Heart left ventricle (tissue), 16 donors: Measurements from ENCODE around the gene RAPGEF3. TPM values are rescaled to one million over a fixed set of nuclear protein-coding genes. Genes with fewer than 3 reads are reported as not detected.
A peak's percentile ranks its signal among the peaks of the same experiment; 100 is the strongest.

Experiments used
- ATAC-seq, 4 donors: fragments of 200-7000 bp; cut with Tn5 transposase; one replicate each; pipeline ENCODE4 v1.9.1; 2020 to 2022; ENCODE audit warnings: moderate library complexity in 4 of 4, mild to moderate bottlenecking in 3 of 4, moderate number of reproducible peaks in 1 of 4
- DNase-seq, 5 donors: peaks; one replicate each; pipeline ENCODE4 v3.0.0-alpha.2; 2020
- H3K27ac ChIP-seq, 12 donors: fragments of 200-600 bp; sonication (generic) in 4 of 12; one replicate each; pipeline versions ENCODE4 v1.5.0 to v1.8.0; 2016 to 2022; ENCODE audit warnings: mild to moderate bottlenecking in 2 of 12
- H3K27me3 ChIP-seq, 9 donors: fragments of 200-600 bp; sonication (generic) in 2 of 9; one replicate each; pipeline versions ENCODE4 v1.5.1 to v1.8.0; 2016 to 2022; ENCODE audit warnings: mild to moderate bottlenecking in 3 of 9
- H3K36me3 ChIP-seq, 9 donors: fragments of 200-600 bp; sonication (generic) in 2 of 9; one replicate each; pipeline versions ENCODE4 v1.5.0 to v1.8.0; 2018 to 2022; ENCODE audit warnings: mild to moderate bottlenecking in 2 of 9
- H3K4me1 ChIP-seq, 12 donors: fragments of 200-600 bp; sonication (generic) in 4 of 12; one replicate each; pipeline versions ENCODE4 v1.5.0 to v1.8.0; 2016 to 2022; ENCODE audit warnings: mild to moderate bottlenecking in 3 of 12
- H3K4me3 ChIP-seq, 12 donors: fragments of 200-600 bp; sonication (generic) in 4 of 12; one replicate each; pipeline versions ENCODE4 v1.5.0 to v1.8.0; 2017 to 2022; ENCODE audit warnings: mild to moderate bottlenecking in 9 of 12, moderate library complexity in 4 of 12
- H3K9me3 ChIP-seq, 12 donors: fragments of 200-600 bp; sonication (generic) in 4 of 12; one replicate each; pipeline versions ENCODE4 v1.5.0 to v1.8.0; 2016 to 2022; ENCODE audit warnings: mild to moderate bottlenecking in 1 of 12
- CTCF ChIP-seq, 12 donors: fragments of 200-600 bp; sonication (generic) in 4 of 12; IDR thresholded peaks; one replicate each; pipeline versions ENCODE4 v1.5.0 to v1.8.0; 2018 to 2022; ENCODE audit warnings: antibody characterized with exemption in 12 of 12, mild to moderate bottlenecking in 5 of 12
- POLR2A ChIP-seq, 2 donors: fragments of 450-650 bp; IDR thresholded peaks; one replicate each; pipeline ENCODE4 v1.6.1; 2017; ENCODE audit warnings: antibody characterized with exemption in 2 of 2, mild to moderate bottlenecking in 2 of 2, moderate library complexity in 2 of 2
- WGBS, 4 donors: extraction: QIAGEN DNeasy Blood & Tissue Kit in 2 of 4; methylation state at CpG; one replicate each; pipeline versions ENCODE4 v1.1.5 to v1.1.7; 2013 to 2018; 5-methylcytosine and 5-hydroxymethylcytosine counted together
- intact Hi-C, 10 donors: fragments of 100-400 bp; cut with DNase I; formaldehyde crosslinking; loops; one replicate each; pipeline versions ENCODE4 v1.11.1 to v1.14.2; 2022
- polyA plus RNA-seq, 2 donors: library from polyadenylated mRNA; stranded (reverse); fragments of 200-250 nt; gene quantifications; one replicate each; pipeline ENCODE4 v1.2.3, GENCODE V29; 2013
- total RNA-seq, 9 donors: library from RNA; depleted of rRNA in 2 of 9; stranded (reverse); fragments of >200 nt in 2 of 9; fragmentation: NEBNext Ultra II Directional in 3 of 9; extraction: Animal tissue kit (Norgen Biotek cat#: 25700) in 3 of 9; gene quantifications; one replicate each; pipeline versions ENCODE4 v1.1.0 to v1.2.4, GENCODE V29; 2016 to 2023
- donor health status: ischemic (EF 13 %, LVEDD 7.1; RV severe dilation, severe dysfunction).
- donor health status: healthy with polysubstance abuse.
- donor health status: DM: no; HTN: yes; CAD: no.
- donor health status: DM: no; HTN: no; CAD: no.
- donor health status: ischemic (EF 25% LVEDD 6.9; RV normal size, moderate dysfunction).
- donor health status: ischemic (EF 25% LVEDD 5.7; RV mildly dilated, moderate dysfunction).
- donor health status: healthy.
- donor health status: DM: yes; HTN: yes; CAD: no.
- donor health status: ischemic (EF 35%, LVEDD 5.7; RV mildly dilated, moderate dysfunction).
- donor health status: nonischemic (EF 11% LVEDD 7.7; RV severe dilation, severe dysfunction).
- donor health status: DM: yes; HTN: yes; CAD: no.
- donor health status: PGD.
- donor health status: ischemic (EF 29% LVEDD 5.4; RV normal size, mild dysfunction).
- donor health status: nonischemic (EF 23%, LVEDD 6.1; RV moderate dilation, normal function).

Gene RAPGEF3
- total and polyA plus RNA-seq, 11 donors: 14.5 to 62.1 (median 23.9) TPM

GRCh38 chr12:47758584-47758833 lies 171 bp downstream of the RAPGEF3 start:
- 2 to 4% (median 3%) methylated on average over 8 to 10 of the region's 10 CpGs for WGBS, 4 donors
- H3K36me3 ChIP-seq: peaks cover 0 to 4% (median 0%) of the 10 kb centered on the region in 9 donors
- TF ChIP-seq POLR2A (IDR thresholded peaks at IDR 0.05): peak in 1 of 2 donors; percentile 10
- TF ChIP-seq CTCF (IDR thresholded peaks at IDR 0.05): no peak
- peak overlapping the region; percentile 42 to 76 (median 64) for H3K4me3 ChIP-seq
- no peaks in the 10 kb centered on the region for H3K27me3 ChIP-seq
- no peaks in the 10 kb centered on the region for H3K9me3 ChIP-seq
- peak overlapping the region; percentile 64 to 90 (median 82) for H3K27ac ChIP-seq
- ATAC-seq: no peak
- no peak for DNase-seq
- intact Hi-C loops: loop anchor here in 4 of 10 donors (2.0 to 5.0 kb wide), 3 partner anchors 18 to 42 kb away; no protein-coding TSS in a partner anchor
- H3K4me1 ChIP-seq: peaks cover 10 to 74% (median 51%) of the 10 kb centered on the region in 12 donors

- ATAC-seq (peak in 1 of 4 donors; percentile 32), DNase-seq (peak in 4 of 5 donors; percentile 58 to 76 (median 68))
- Histone ChIP-seq H3K4me3 (peak overlapping the region; percentile 42 to 76 (median 64)), H3K9me3 (no peaks in the 10 kb centered on the region), H3K4me1 (peaks cover 13 to 74% (median 51%) of the 10 kb centered on the region in 12 donors), H3K27ac (peak overlapping the region; percentile 64 to 90 (median 82)), H3K27me3 (no peaks in the 10 kb centered on the region), H3K36me3 (peaks cover 0 to 4% (median 0%) of the 10 kb centered on the region in 9 donors)
- WGBS, 4 donors: 36 to 50% (median 48%) methylated on average over 17 to 20 of the region's 20 CpGs
- TF ChIP-seq POLR2A (IDR thresholded peaks at IDR 0.05) (no peak), CTCF (IDR thresholded peaks at IDR 0.05) (no peak)
- intact Hi-C loops: loop anchor here in 4 of 10 donors (2.0 to 5.0 kb wide), 3 partner anchors 17 to 41 kb away; no protein-coding TSS in a partner anchor
Observed at GRCh38 chr12:47757840-47758583, 668 bp downstream of the RAPGEF3 start.

GRCh38 chr12:47757364-47757839 lies 1.3 kb downstream of the RAPGEF3 start:
- no peak for ATAC-seq
- intact Hi-C loops: loop anchor here in 1 of 10 donors (5.0 kb wide), 1 partner anchor 40 kb away; no protein-coding TSS in a partner anchor
- H3K36me3 ChIP-seq: peaks cover 0 to 4% (median 0%) of the 10 kb centered on the region in 9 donors

More at GRCh38 chr12:47757364-47757839, 1.3 kb downstream of the RAPGEF3 start:
- Histone ChIP-seq H3K27me3 (no peaks in the 10 kb centered on the region), H3K27ac (peak overlapping the region; percentile 64 to 90 (median 82)), H3K4me1 (peaks cover 18 to 74% (median 55%) of the 10 kb centered on the region in 12 donors), H3K9me3 (no peaks in the 10 kb centered on the region), H3K4me3 (peak overlapping the region; percentile 42 to 76 (median 64))
- no peak for TF ChIP-seq CTCF (IDR thresholded peaks at IDR 0.05)
- no peak for TF ChIP-seq POLR2A (IDR thresholded peaks at IDR 0.05)
- WGBS, 4 donors: 56 to 86% (median 61%) methylated on average over 5 to 7 of the region's 7 CpGs
- no peak for DNase-seq
